Measurements from ENCODE around the gene OXTR. TPM values are rescaled to one million over a fixed set of nuclear protein-coding genes. Genes with fewer than 3 reads are reported as not detected.

OXTR gene
- total RNA-seq, 4 donors from 2014 or later: 0.20 TPM; not detected in 3

- H3K27ac ChIP-seq: peak overlapping the region; percentile 60 to 74 (median 64)
- DNase-seq (peak in 1 of 2 donors; percentile 41), ATAC-seq (peak in 1 of 2 donors; percentile 53)
These were observed 27.7 kb downstream of the OXTR start for GRCh38 chr3:8741581-8742261.

DNA sequence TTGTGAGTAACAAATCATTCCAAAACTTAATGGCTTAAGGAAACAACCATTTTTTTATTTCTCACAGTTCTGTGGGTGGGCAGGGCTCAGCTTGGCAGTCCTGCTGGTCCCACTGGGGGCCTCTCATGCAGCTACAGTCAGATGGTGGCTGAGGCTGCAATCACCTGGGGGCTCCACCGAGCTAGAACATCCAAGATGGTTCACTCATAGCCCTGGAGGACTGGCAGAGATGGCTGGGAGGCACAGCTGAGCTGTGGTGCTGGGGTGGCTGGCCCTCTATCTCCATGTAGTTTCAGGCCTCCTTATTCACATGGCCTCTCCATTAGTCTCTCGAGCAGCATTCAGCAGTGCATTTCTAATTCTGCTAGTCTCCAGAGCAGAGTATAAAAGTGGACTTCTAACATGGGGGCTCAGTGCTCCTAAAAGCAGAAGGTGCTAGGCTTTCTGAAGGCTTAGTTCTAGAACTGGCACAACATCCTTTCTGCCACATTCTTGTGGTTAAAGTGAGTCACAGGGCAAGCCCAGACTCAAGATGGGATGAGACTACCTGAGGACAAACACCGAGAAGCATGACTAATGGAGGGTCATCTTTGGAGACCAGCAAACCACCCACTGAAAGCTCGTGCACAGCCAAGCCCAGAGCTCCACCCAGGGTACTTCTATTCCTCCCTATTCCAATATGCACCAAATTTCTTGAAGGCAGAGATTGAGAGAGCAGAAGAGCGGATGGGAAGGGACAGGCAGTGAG is 29.5 kb downstream of the OXTR start:
- Histone ChIP-seq H3K4me1 (peaks cover 43 to 75% of the 10 kb centered on the region in 2 donors), H3K27me3 (no peaks in the 10 kb centered on the region), H3K4me3 (no peak overlapping the region), H3K27ac (peak overlapping the region; percentile 27 to 68 (median 50)), H3K36me3 (no peaks in the 10 kb centered on the region), H3K9me3 (no peaks in the 10 kb centered on the region)
- no peak for TF ChIP-seq POLR2A (IDR thresholded peaks at IDR 0.05)
- no peak for TF ChIP-seq CTCF (IDR thresholded peaks at IDR 0.05 in 4 of 5, conservative IDR thresholded peaks at IDR 0.05 in 1 of 5)
- DNase-seq: no peak
- peak; percentile 57 to 73 for ATAC-seq
- in situ Hi-C loops (cut with MboI; ENCODE audit: low sequenced_read_pairs in 4 of 4) (no loop called here), intact Hi-C loops (cut with DNase I; ENCODE audit: low total_unique reads) (loop anchor here (10.0 kb wide), 1 partner anchor 255 kb away; no protein-coding TSS in a partner anchor)

More at GRCh38 chr3:8741581-8742261, 27.7 kb downstream of the OXTR start:
- TF ChIP-seq CTCF (IDR thresholded peaks at IDR 0.05 in 4 of 5, conservative IDR thresholded peaks at IDR 0.05 in 1 of 5): no peak
- TF ChIP-seq POLR2A (IDR thresholded peaks at IDR 0.05): no peak
- no peaks in the 10 kb centered on the region for H3K9me3 ChIP-seq
- H3K27me3 ChIP-seq: no peaks in the 10 kb centered on the region
- peaks cover 0 to 8% of the 10 kb centered on the region in 2 donors for H3K36me3 ChIP-seq
- intact Hi-C loops (cut with DNase I; ENCODE audit: low total_unique reads) (no loop called here), in situ Hi-C loops (cut with MboI; ENCODE audit: low sequenced_read_pairs in 4 of 4) (no loop called here)
- H3K4me3 ChIP-seq: peak overlapping the region in 2 of 4 donors; percentile 22 to 25
- peaks cover 32 to 59% of the 10 kb centered on the region in 2 donors for H3K4me1 ChIP-seq

GRCh38 chr3:8738639-8739038 is 30.8 kb downstream of the OXTR start:
- intact Hi-C loops (cut with DNase I; ENCODE audit: low total_unique reads): loop anchor here (10.0 kb wide), 1 partner anchor 254 kb away; no protein-coding TSS in a partner anchor
- H3K4me1 ChIP-seq: peaks cover 47 to 77% of the 10 kb centered on the region in 2 donors
- in situ Hi-C loops (cut with MboI; ENCODE audit: low sequenced_read_pairs in 4 of 4): no loop called here
- ATAC-seq (no peak), DNase-seq (no peak)
- no peaks in the 10 kb centered on the region for H3K27me3 ChIP-seq
- TF ChIP-seq CTCF (IDR thresholded peaks at IDR 0.05 in 4 of 5, conservative IDR thresholded peaks at IDR 0.05 in 1 of 5): no peak
- H3K9me3 ChIP-seq: no peaks in the 10 kb centered on the region
- no peaks in the 10 kb centered on the region for H3K36me3 ChIP-seq
- peak overlapping the region in 3 of 4 donors; percentile 27 to 98 (median 89) for H3K27ac ChIP-seq
- no peak overlapping the region for H3K4me3 ChIP-seq

DNA sequence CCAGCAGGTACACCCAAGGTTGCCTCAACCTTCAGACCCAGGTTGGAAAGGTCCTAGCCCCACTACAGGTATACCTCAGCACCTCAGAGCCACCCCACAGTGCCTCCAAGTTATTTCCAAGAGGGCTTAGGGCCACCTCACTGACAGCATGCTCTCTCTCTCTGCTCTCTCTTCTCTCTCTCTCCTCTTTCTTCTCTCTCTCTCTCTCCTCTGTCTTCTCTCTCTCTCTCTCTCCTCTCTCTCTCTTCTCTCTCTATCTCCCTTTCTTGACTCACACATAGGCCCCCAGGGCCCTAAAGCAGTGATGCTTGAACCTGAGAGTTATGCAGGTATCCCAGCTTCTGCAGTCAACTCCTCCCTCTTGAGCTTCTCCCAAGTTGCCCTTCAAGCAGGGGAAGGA is 31.6 kb downstream of the OXTR start:
- Histone ChIP-seq H3K36me3 (no peaks in the 10 kb centered on the region), H3K27ac (peak overlapping the region; percentile 20 to 98 (median 90)), H3K27me3 (no peaks in the 10 kb centered on the region), H3K4me3 (no peak overlapping the region), H3K4me1 (peaks cover 52 to 77% of the 10 kb centered on the region in 2 donors), H3K9me3 (no peaks in the 10 kb centered on the region)
- no peak for ATAC-seq
- in situ Hi-C loops (cut with MboI; ENCODE audit: low sequenced_read_pairs in 4 of 4) (no loop called here), intact Hi-C loops (cut with DNase I; ENCODE audit: low total_unique reads) (loop anchor here (10.0 kb wide), 1 partner anchor 253 kb away; no protein-coding TSS in a partner anchor)
- no peak for DNase-seq
- TF ChIP-seq POLR2A (IDR thresholded peaks at IDR 0.05): no peak

GRCh38 chr3:8737301-8737700 is 32.1 kb downstream of the OXTR start:
- H3K27ac ChIP-seq: peak overlapping the region; percentile 89 to 98 (median 92)
- intact Hi-C loops (cut with DNase I; ENCODE audit: low total_unique reads): loop anchor here (10.0 kb wide), 1 partner anchor 252 kb away; no protein-coding TSS in a partner anchor
- TF ChIP-seq POLR2A (IDR thresholded peaks at IDR 0.05): no peak
- no peak for TF ChIP-seq CTCF (IDR thresholded peaks at IDR 0.05 in 4 of 5, conservative IDR thresholded peaks at IDR 0.05 in 1 of 5)
- H3K4me3 ChIP-seq: no peak overlapping the region
- peaks cover 50 to 77% of the 10 kb centered on the region in 2 donors for H3K4me1 ChIP-seq
- no peak for ATAC-seq
- no peaks in the 10 kb centered on the region for H3K36me3 ChIP-seq
- no peaks in the 10 kb centered on the region for H3K9me3 ChIP-seq
- no peak for DNase-seq
- in situ Hi-C loops (cut with MboI; ENCODE audit: low sequenced_read_pairs in 4 of 4): no loop called here
- no peaks in the 10 kb centered on the region for H3K27me3 ChIP-seq

All from gastrocnemius medialis (tissue), 4 donors.